Measurements from ENCODE around the gene CCDC88B. TPM values are rescaled to one million over a fixed set of nuclear protein-coding genes. Genes with fewer than 3 reads are reported as not detected.

The CCDC88B gene
- total and polyA plus RNA-seq, 9 of the 15 experiments (the other 6 are each of a cell fraction or from before 2014, with no cell fraction given) = 0.13 to 18.1 (median 7.9) TPM

GRCh38 chr11:64331569-64332371, 8.2 kb upstream of the CCDC88B start (continued):
- TF ChIP-seq, protein P1, sequence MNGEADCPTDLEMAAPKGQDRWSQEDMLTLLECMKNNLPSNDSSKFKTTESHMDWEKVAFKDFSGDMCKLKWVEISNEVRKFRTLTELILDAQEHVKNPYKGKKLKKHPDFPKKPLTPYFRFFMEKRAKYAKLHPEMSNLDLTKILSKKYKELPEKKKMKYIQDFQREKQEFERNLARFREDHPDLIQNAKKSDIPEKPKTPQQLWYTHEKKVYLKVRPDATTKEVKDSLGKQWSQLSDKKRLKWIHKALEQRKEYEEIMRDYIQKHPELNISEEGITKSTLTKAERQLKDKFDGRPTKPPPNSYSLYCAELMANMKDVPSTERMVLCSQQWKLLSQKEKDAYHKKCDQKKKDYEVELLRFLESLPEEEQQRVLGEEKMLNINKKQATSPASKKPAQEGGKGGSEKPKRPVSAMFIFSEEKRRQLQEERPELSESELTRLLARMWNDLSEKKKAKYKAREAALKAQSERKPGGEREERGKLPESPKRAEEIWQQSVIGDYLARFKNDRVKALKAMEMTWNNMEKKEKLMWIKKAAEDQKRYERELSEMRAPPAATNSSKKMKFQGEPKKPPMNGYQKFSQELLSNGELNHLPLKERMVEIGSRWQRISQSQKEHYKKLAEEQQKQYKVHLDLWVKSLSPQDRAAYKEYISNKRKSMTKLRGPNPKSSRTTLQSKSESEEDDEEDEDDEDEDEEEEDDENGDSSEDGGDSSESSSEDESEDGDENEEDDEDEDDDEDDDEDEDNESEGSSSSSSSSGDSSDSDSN (IDR thresholded peaks at IDR 0.05; ENCODE audit: borderline replicate concordance in 1 of 2, low read depth in 2 of 2, low read length in 2 of 2) = peak in 1 of 2 experiments; percentile 16; a peak in 1 of 4 replicates
- TF ChIP-seq ZEB2 (IDR thresholded peaks at IDR 0.05) (peak; percentile 77), PYGO2 (tag; IDR thresholded peaks at IDR 0.05) (no peak), MECOM (CRISPR knock-in tag; IDR thresholded peaks at IDR 0.05) (no peak), CBFB (CRISPR knock-in tag; IDR thresholded peaks at IDR 0.05) (no peak), E2F6 (IDR thresholded peaks at IDR 0.05; ENCODE audit: borderline replicate concordance in 1 of 2, extremely low read depth in 1 of 2, insufficient read depth in 1 of 2, insufficient read length in 1 of 2, low read depth in 1 of 2, low read length in 1 of 2, poor library complexity in 1 of 2, severe bottlenecking in 1 of 2) (peak in 1 of 2 experiments; percentile 30), RBM15 (IDR thresholded peaks at IDR 0.05; ENCODE audit: insufficient read depth, low read length) (no peak), CC2D1A (IDR thresholded peaks at IDR 0.05) (peak; percentile 45; the same call in 1 of the 2 replicates), KDM1A (IDR thresholded peaks at IDR 0.05) (peak in 1 of 2 experiments; percentile 65; a peak in 2 of 4 replicates), MEIS2 (IDR thresholded peaks at IDR 0.05; ENCODE audit: partially characterized antibody) (peak; percentile 1), ZNF3 (CRISPR knock-in tag; IDR thresholded peaks at IDR 0.05) (no peak), CBX8 (IDR thresholded peaks at IDR 0.05; ENCODE audit: borderline replicate concordance, extremely low read depth, low read depth, low read length, poor library complexity, severe bottlenecking) (no peak), POLR2B (IDR thresholded peaks at IDR 0.05; ENCODE audit: low read depth, partially characterized antibody) (peak; percentile 44), BACH1 (tag; IDR thresholded peaks at IDR 0.05) (peak; percentile 91), ZNF354B (CRISPR knock-in tag; IDR thresholded peaks at IDR 0.05) (no peak)
- TF ChIP-seq, protein P2, sequence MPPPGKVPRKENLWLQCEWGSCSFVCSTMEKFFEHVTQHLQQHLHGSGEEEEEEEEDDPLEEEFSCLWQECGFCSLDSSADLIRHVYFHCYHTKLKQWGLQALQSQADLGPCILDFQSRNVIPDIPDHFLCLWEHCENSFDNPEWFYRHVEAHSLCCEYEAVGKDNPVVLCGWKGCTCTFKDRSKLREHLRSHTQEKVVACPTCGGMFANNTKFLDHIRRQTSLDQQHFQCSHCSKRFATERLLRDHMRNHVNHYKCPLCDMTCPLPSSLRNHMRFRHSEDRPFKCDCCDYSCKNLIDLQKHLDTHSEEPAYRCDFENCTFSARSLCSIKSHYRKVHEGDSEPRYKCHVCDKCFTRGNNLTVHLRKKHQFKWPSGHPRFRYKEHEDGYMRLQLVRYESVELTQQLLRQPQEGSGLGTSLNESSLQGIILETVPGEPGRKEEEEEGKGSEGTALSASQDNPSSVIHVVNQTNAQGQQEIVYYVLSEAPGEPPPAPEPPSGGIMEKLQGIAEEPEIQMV (tag; conservative IDR thresholded peaks at IDR 0.05; ENCODE audit: low read depth) = 0 out of 2 replicates have a peak, but pooled peaks have one; percentile 20
- TF ChIP-seq, protein P3, sequence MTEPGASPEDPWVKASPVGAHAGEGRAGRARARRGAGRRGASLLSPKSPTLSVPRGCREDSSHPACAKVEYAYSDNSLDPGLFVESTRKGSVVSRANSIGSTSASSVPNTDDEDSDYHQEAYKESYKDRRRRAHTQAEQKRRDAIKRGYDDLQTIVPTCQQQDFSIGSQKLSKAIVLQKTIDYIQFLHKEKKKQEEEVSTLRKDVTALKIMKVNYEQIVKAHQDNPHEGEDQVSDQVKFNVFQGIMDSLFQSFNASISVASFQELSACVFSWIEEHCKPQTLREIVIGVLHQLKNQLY (CRISPR knock-in tag; conservative IDR thresholded peaks at IDR 0.05) = no peak
- TF ChIP-seq, protein P4, sequence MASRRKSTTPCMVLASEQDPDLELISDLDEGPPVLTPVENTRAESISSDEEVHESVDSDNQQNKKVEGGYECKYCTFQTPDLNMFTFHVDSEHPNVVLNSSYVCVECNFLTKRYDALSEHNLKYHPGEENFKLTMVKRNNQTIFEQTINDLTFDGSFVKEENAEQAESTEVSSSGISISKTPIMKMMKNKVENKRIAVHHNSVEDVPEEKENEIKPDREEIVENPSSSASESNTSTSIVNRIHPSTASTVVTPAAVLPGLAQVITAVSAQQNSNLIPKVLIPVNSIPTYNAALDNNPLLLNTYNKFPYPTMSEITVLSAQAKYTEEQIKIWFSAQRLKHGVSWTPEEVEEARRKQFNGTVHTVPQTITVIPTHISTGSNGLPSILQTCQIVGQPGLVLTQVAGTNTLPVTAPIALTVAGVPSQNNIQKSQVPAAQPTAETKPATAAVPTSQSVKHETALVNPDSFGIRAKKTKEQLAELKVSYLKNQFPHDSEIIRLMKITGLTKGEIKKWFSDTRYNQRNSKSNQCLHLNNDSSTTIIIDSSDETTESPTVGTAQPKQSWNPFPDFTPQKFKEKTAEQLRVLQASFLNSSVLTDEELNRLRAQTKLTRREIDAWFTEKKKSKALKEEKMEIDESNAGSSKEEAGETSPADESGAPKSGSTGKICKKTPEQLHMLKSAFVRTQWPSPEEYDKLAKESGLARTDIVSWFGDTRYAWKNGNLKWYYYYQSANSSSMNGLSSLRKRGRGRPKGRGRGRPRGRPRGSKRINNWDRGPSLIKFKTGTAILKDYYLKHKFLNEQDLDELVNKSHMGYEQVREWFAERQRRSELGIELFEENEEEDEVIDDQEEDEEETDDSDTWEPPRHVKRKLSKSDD (conservative IDR thresholded peaks at IDR 0.05; ENCODE audit: low read length) = no peak
